ENCODE results near the gene ENDOV.

ENDOV gene

DNA sequence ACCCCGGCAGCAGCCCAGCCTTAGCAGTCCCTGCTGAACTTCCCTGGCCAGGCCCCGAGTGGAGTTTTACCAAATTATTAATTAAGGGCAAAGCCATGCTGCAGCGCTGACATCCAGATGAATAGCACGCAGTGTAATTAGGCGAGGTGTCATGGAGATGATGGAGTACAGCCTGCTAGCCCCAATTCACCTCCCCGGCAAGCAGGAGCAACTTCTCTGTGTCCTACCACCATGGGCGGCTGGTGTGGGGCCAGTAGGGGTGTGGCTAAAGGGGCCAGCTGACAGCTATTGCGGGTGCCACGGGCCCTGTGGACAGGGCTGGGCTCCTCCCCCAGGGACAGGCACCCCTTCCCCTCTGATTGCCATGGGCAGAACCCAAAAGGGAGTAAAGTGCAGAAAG, 24.5 kb downstream of the ENDOV start:
- no peak for TF ChIP-seq ZNF274 (IDR thresholded peaks at IDR 0.05; ENCODE audit: low read depth, low read length)
- H3K4me3 ChIP-seq (ENCODE audit: low read length): no peak overlapping the region

DNA sequence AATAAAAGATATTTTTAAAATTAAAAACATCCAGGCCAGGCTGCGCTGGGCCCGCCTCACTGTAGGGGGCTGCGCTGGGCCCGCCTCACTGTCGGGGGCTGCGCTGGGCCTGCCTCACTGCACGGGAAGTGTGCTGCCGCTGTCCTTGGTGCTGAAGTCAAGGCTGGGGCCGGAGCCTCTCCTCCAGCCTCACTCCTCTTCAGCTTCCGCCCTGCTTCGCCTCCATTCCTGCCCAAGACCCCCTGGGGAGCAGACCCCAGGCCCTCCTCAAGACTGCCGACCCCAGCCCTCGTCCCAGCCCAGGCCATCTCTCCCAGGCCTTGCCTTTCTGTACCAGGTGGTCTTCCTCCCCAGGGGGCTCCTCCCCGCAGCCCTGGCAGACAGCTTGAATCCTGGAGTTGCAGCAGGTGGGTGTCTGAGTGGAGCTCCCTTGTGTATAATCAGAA, 26.2 kb downstream of the ENDOV start:
- TF ChIP-seq ZNF274 (IDR thresholded peaks at IDR 0.05; ENCODE audit: low read depth, low read length): no peak

GRCh38 chr17:80441598-80442322, 26.8 kb downstream of the ENDOV start:
- no peak overlapping the region for H3K4me3 ChIP-seq (ENCODE audit: low read length)
- no peak for TF ChIP-seq ZNF274 (IDR thresholded peaks at IDR 0.05; ENCODE audit: low read depth, low read length)

More for the DNA sequence above, 26.2 kb downstream of the ENDOV start:
- H3K4me3 ChIP-seq (ENCODE audit: low read length): no peak overlapping the region

DNA sequence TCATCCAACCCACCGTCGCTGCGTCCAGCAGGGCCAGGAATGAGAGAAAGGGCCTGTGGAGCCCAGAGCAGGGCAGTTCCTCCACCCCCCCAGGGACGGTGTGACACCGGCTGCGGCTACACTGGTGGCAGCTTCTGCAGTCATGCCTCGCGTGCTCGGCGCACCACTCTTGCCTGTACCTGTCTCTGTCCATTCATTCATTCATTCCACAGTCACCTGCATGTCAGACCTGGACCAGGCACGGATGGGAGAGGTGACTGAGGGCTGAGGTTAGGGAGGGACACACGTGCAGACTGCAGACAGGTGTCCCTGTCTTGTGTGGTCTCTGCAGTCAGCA, 27.3 kb downstream of the ENDOV start:
- TF ChIP-seq ZNF274 (IDR thresholded peaks at IDR 0.05; ENCODE audit: low read depth, low read length): no peak
- no peak overlapping the region for H3K4me3 ChIP-seq (ENCODE audit: low read length)

DNA sequence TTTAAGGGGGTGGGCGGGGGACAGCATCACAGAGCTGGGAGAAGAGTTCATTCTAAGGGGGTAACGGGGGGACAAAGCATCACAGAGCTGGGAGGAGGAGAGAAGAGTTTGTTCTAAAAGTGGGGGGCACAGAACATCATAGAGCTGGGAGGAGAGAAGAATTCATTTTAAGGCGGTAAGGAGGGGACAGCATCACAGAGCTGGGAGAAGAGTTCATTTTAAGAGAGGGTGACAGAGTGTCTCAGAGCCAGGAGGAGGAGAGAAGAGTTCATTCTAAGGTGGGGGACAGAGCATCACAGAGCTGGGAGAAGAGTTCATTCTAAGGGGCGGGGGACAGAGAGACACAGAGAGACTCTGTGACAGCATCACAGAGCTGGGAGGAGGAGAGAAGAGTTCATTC, 27.8 kb downstream of the ENDOV start:
- no peak overlapping the region for H3K4me3 ChIP-seq (ENCODE audit: low read length)
- TF ChIP-seq ZNF274 (IDR thresholded peaks at IDR 0.05; ENCODE audit: low read depth, low read length): no peak

- no peak overlapping the region for H3K4me3 ChIP-seq (ENCODE audit: low read length)
- TF ChIP-seq ZNF274 (IDR thresholded peaks at IDR 0.05; ENCODE audit: low read depth, low read length): no peak
Observed at GRCh38 chr17:80443498-80443897, 28.5 kb downstream of the ENDOV start.

- TF ChIP-seq ZNF274 (IDR thresholded peaks at IDR 0.05; ENCODE audit: low read depth, low read length): no peak
- H3K4me3 ChIP-seq (ENCODE audit: low read length): no peak overlapping the region
Observed at GRCh38 chr17:80443916-80444643, 29.1 kb downstream of the ENDOV start.

GRCh38 chr17:80444644-80444979, 29.6 kb downstream of the ENDOV start:
- no peak for TF ChIP-seq ZNF274 (IDR thresholded peaks at IDR 0.05; ENCODE audit: low read depth, low read length)
- H3K4me3 ChIP-seq (ENCODE audit: low read length): no peak overlapping the region

DNA sequence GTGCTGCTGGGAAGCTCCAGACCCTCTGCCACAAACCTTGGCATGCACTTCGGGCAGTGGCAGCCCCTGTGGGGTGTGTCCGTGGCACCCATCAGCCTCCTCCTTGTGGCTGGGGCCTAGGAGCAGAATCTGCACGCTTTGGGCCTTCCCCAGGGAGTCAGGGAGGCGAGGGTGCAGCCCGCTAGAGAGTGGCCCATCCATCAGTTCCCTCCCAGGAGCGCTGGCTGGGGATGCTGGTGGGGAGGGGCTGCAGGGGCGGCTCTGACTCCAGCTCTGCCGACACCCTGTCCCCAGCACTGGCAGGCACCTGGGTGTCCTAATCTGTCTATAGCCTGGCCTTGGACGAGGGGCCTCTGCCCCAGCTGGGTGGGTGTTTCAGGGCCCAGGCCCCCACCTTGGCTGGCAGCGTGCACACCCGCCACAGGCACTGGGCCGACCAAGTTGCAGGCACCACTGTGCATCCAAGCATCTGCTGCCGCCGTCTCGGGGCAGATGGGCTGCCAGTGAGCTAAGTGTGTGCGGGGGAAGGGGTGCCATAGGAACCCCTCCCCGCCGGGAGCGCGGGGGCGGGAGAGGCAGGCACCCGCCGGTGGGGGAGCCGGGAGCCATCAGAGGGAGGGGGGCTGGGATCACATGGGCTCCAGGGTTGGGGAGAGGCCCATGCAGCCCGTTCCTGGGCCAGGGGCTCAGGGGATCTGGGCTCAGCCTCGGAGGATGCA, 30.2 kb downstream of the ENDOV start:
- no peak for TF ChIP-seq ZNF274 (IDR thresholded peaks at IDR 0.05; ENCODE audit: low read depth, low read length)

DNA sequence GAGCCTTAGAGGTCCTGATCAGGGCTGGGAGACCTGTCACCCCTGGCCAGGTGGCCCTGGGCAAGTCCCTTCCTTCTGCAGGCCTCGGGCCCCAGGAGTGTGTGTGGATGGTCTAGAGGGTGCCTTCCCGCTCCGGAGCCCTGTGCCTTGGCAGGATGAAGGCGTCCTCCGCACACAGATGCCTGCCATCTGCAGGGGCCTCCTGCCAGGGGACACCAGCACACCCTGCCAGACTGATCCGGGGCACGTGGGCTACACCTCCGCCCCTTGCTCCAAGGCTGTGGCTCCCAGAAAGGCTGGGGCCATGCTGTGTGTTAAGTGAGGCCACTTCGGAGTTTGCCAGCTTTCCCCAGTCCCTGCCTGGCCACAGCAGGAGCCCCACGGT, 30.8 kb downstream of the ENDOV start:
- H3K4me3 ChIP-seq (ENCODE audit: low read length): no peak overlapping the region
- no peak for TF ChIP-seq ZNF274 (IDR thresholded peaks at IDR 0.05; ENCODE audit: low read depth, low read length)

More for the DNA sequence above, 30.2 kb downstream of the ENDOV start:
- H3K4me3 ChIP-seq (ENCODE audit: low read length): no peak overlapping the region

- H3K4me3 ChIP-seq (ENCODE audit: low read length): no peak overlapping the region
- TF ChIP-seq ZNF274 (IDR thresholded peaks at IDR 0.05; ENCODE audit: low read depth, low read length): no peak
Observed at GRCh38 chr17:80446645-80447405, 31.9 kb downstream of the ENDOV start.

DNA sequence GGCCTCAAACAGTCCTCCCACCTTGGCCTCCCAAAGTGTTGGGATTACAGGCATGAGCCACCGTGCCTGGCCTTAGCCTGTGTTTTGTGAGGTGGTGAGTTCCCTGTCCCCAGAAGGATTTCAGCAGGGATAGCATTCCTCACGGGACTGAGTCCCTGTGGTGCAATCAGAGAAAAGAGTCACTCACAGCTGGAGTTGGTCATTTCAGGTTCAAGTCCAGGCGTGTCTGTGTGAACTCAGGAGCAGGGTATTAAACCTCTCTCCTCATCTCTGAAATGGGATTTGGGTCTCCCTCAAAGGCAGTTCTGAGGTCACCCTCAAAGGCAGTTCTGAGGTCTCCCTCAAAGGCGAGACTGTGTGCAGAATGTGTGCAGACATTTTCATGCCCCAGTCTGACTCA, 32.8 kb downstream of the ENDOV start:
- no peak overlapping the region for H3K4me3 ChIP-seq (ENCODE audit: low read length)
- TF ChIP-seq ZNF274 (IDR thresholded peaks at IDR 0.05; ENCODE audit: low read depth, low read length): no peak

- no peak for TF ChIP-seq ZNF274 (IDR thresholded peaks at IDR 0.05; ENCODE audit: low read depth, low read length)
- H3K4me3 ChIP-seq (ENCODE audit: low read length): no peak overlapping the region
Observed at GRCh38 chr17:80449194-80449929, 34.4 kb downstream of the ENDOV start.
